NT2/D1 (cell line): ENCODE measurements around the gene SMTNL1.

ENCODE experiments used
- SUZ12 ChIP-seq: IDR thresholded peaks from 2 replicates; pipeline ENCODE4 v1.6.1; 2011; ENCODE audit not compliant: insufficient read length, insufficient read depth; ENCODE audit errors: extremely low read depth
- YY1 ChIP-seq: IDR thresholded peaks from 2 replicates; pipeline ENCODE4 v1.6.1; 2011; ENCODE audit not compliant: insufficient read length, insufficient read depth
- ZNF274 ChIP-seq: IDR thresholded peaks from 2 replicates; pipeline ENCODE4 v1.6.1; 2011; ENCODE audit warnings: mild to moderate bottlenecking, low read depth, low read length

DNA sequence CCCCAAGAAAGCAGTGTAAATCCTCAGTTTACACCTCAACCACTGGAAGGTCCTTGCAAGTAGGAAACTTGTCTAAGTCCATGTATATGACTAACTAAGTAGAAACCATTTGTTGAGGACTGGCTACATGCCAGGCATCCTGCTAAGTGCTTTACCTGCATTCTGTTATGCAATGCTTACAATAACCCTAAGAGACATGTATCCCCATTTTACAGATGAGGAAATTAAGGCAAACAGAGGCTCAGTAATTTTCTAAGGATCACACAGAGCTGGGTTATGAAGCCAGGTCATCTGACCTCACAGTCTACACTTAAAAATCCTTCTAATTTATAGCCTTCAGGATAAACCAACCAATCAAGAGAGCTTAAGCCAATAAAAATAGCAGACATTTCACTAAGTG, 8.4 kb upstream of the SMTNL1 start:
- TF ChIP-seq YY1 (no peak), ZNF274 (no peak), SUZ12 (no peak)
